Suprapubic skin (tissue), 3 donors: ENCODE measurements around the gene MRTO4.
"Not testable (repeated sequence)": the region's sequence is repeated elsewhere in the genome, so short reads cannot be mapped to it uniquely, and the experiment has no call there.

Source experiments
- POLR2A ChIP-seq, 2 donors: fragments of 450-650 bp; IDR thresholded peaks; one replicate each; pipeline ENCODE4 v1.6.1; 2017; ENCODE audit warnings: antibody characterized with exemption in 2 of 2, mild to moderate bottlenecking in 2 of 2, moderate library complexity in 2 of 2
- TF ChIP-seq, protein P1 (sequence below), 2 donors: fragments of 200-600 bp in 1 of 2; fragments of 450-650 bp in 1 of 2; sonication (generic) in 1 of 2; IDR thresholded peaks; one replicate each; pipeline ENCODE4 v1.5.1; 2016 to 2019; ENCODE audit warnings: antibody characterized with exemption in 2 of 2, mild to moderate bottlenecking in 1 of 2, moderate library complexity in 1 of 2

DNA sequence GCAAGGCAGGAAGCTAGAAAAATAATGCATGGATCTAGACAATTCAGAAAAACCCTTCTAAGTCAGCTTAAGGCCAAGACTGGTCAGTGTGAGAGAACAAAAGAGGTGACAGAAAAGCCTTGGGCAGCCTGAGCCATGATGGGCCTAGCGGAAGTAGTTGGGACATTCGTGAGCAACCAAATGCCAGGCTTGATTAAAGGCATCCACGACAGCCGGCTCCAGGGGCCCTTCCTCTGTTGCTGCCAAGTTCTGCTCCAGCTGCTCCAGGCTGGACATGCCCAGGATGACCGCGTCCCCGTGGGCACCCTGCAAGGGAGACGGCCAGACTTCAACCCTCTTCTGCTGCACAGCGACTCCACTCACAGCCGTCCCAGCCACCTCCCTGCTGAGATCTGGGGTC is 52.5 kb downstream of the MRTO4 start:
- not testable (repeated sequence) for TF ChIP-seq POLR2A (IDR thresholded peaks at IDR 0.05)
- TF ChIP-seq, protein P1, sequence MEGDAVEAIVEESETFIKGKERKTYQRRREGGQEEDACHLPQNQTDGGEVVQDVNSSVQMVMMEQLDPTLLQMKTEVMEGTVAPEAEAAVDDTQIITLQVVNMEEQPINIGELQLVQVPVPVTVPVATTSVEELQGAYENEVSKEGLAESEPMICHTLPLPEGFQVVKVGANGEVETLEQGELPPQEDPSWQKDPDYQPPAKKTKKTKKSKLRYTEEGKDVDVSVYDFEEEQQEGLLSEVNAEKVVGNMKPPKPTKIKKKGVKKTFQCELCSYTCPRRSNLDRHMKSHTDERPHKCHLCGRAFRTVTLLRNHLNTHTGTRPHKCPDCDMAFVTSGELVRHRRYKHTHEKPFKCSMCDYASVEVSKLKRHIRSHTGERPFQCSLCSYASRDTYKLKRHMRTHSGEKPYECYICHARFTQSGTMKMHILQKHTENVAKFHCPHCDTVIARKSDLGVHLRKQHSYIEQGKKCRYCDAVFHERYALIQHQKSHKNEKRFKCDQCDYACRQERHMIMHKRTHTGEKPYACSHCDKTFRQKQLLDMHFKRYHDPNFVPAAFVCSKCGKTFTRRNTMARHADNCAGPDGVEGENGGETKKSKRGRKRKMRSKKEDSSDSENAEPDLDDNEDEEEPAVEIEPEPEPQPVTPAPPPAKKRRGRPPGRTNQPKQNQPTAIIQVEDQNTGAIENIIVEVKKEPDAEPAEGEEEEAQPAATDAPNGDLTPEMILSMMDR (IDR thresholded peaks at IDR 0.05) = not testable (repeated sequence)
